GM12878 (cell line): ENCODE measurements around the gene ADAM19. TPM values are rescaled to one million over a fixed set of nuclear protein-coding genes. Genes with fewer than 3 reads are reported as not detected.
A peak's percentile ranks its signal among the peaks of the same experiment; 100 is the strongest.

Experiments
- ATAC-seq: fragments of 200-7000 bp; cut with Tn5 transposase; 3 replicates; pipeline ENCODE4 v1.9.1; 2020; ENCODE audit warnings: mild to moderate bottlenecking, moderate library complexity
- BruUV-seq: library from RNA; stranded (reverse); fragments of 400-500 nt; replicated peaks from 2 replicates; lab custom pipeline; 2021; lab: Mats Ljungman, UMichigan
- CTCF ChIA-PET: fragments of 300-600 bp; sonication (Branson Sonifier 250); formaldehyde crosslinking; extraction: SDS; loops from one replicate; lab custom pipeline; 2021; ENCODE audit warnings: inconsistent platforms; lab: Yijun Ruan, JAX
- POLR2A ChIA-PET: fragments of 350-600 bp; formaldehyde crosslinking; extraction: SDS; loops from one replicate; lab custom pipeline; 2021; ENCODE audit warnings: inconsistent platforms; lab: Charles Lee
- RAD21 ChIA-PET: fragments of 300-600 bp; sonication (Branson Sonifier 250); formaldehyde crosslinking; loops from one replicate; lab custom pipeline; 2023; ENCODE audit warnings: antibody characterized with exemption; ENCODE audit not compliant: unreplicated experiment; lab: Charles Lee
- SMC1A ChIA-PET: fragments of 300-600 bp; sonication (Branson Sonifier 250); formaldehyde crosslinking; loops from one replicate; lab custom pipeline; 2023; ENCODE audit not compliant: unreplicated experiment, uncharacterized antibody; lab: Charles Lee
- DNase-seq: peaks from one replicate; pipeline ENCODE4 v3.0.0-alpha.2; 2011; ENCODE audit warnings: low read depth, low spot score
- FAIRE-seq: peaks from 3 replicates; lab custom pipeline; 2011; peaks lifted over from hg19 to GRCh38; lab: Jason Lieb, UNC
- H2AFZ ChIP-seq: 2 replicates; pipeline ENCODE4 v1.6.0; 2011; ENCODE audit warnings: low read depth, low read length, control low read depth; ENCODE audit not compliant: control insufficient read depth
- H3K27ac ChIP-seq: 2 replicates; pipeline ENCODE4 v1.5.1; 2011; ENCODE audit warnings: control low read depth; ENCODE audit not compliant: control insufficient read depth, insufficient read depth
- H3K27me3 ChIP-seq, 2 experiments: replicated peaks in 1 of 2; 2 replicates each; pipeline versions ENCODE4 v1.6.0 to v1.6.1; 2011; ENCODE audit warnings: low read length in 1 of 2; ENCODE audit not compliant: control insufficient read depth in 2 of 2, insufficient read depth in 2 of 2
- H3K36me3 ChIP-seq, 2 experiments: 2 replicates each; pipeline ENCODE4 v1.5.1; 2011; ENCODE audit warnings: low read length in 1 of 2; ENCODE audit not compliant: control insufficient read depth in 2 of 2, insufficient read depth in 2 of 2
- H3K4me1 ChIP-seq: 2 replicates; pipeline ENCODE4 v1.6.1; 2011; ENCODE audit warnings: mild to moderate bottlenecking, low read length, moderate library complexity, mixed read lengths; ENCODE audit not compliant: control insufficient read depth, insufficient read depth
- H3K4me2 ChIP-seq: 2 replicates; pipeline ENCODE4 v1.6.0; 2011; ENCODE audit warnings: control low read depth; ENCODE audit not compliant: control insufficient read depth, insufficient read depth
- H3K4me3 ChIP-seq: fragments of 200-600 bp; sonication (generic); 2 replicates; pipeline ENCODE4 v1.5.1; 2016
- H3K79me2 ChIP-seq: 2 replicates; pipeline ENCODE4 v1.6.0; 2011; ENCODE audit warnings: low read length; ENCODE audit not compliant: control insufficient read depth, insufficient read depth
- H3K9ac ChIP-seq: 2 replicates; pipeline ENCODE4 v1.8.0; 2011; ENCODE audit warnings: low read length, control low read depth, mixed read lengths; ENCODE audit not compliant: control insufficient read depth, insufficient read depth
- H3K9me3 ChIP-seq: replicated peaks from 3 replicates; pipeline ENCODE4 v1.5.1; 2011; ENCODE audit warnings: mild to moderate bottlenecking, low read length; ENCODE audit not compliant: control insufficient read depth, insufficient read depth
- H4K20me1 ChIP-seq: 2 replicates; pipeline ENCODE4 v1.6.0; 2011; ENCODE audit not compliant: control insufficient read depth, insufficient read depth
- ATF7 ChIP-seq: fragments of 450-650 bp; IDR thresholded peaks from 2 replicates; pipeline ENCODE4 v1.6.1; 2016; ENCODE audit warnings: low read depth, mild to moderate bottlenecking
- CBX3 ChIP-seq: fragments of 200-600 bp; sonication (generic); IDR thresholded peaks from 2 replicates; pipeline ENCODE4 v1.6.1; 2016; ENCODE audit warnings: low read depth, borderline replicate concordance
- HDAC2 ChIP-seq: fragments of 200-600 bp; sonication (generic); IDR thresholded peaks from 2 replicates; pipeline ENCODE4 v1.6.1; 2017
- IKZF2 ChIP-seq, 2 experiments: fragments of 450-650 bp; IDR thresholded peaks; 2 replicates each; pipeline ENCODE4 v1.6.1; 2017; ENCODE audit warnings: mild to moderate bottlenecking in 2 of 2, moderate library complexity in 2 of 2
- MAX ChIP-seq: IDR thresholded peaks from 2 replicates; pipeline ENCODE4 v1.6.1; 2012; ENCODE audit warnings: low read depth, low read length, improper control_type of control experiment
- MLLT1 ChIP-seq: fragments of 450-650 bp; IDR thresholded peaks from 2 replicates; pipeline ENCODE4 v1.6.1; 2016; ENCODE audit warnings: mild to moderate bottlenecking
- NBN ChIP-seq: fragments of 450-650 bp; IDR thresholded peaks from 2 replicates; pipeline ENCODE4 v1.6.1; 2016
- NR2F1 ChIP-seq: fragments of 450-650 bp; conservative IDR thresholded peaks from 2 replicates; pipeline ENCODE4 v1.6.1; 2017; ENCODE audit warnings: mild to moderate bottlenecking
- PAX8 ChIP-seq: fragments of 450-650 bp; IDR thresholded peaks from 2 replicates; pipeline ENCODE4 v1.6.1; 2017; ENCODE audit warnings: mild to moderate bottlenecking, moderate library complexity
- RCOR1 ChIP-seq: conservative IDR thresholded peaks from 2 replicates; pipeline ENCODE4 v1.6.1; 2012; ENCODE audit warnings: low read depth, low read length, improper control_type of control experiment
- SMC3 ChIP-seq: IDR thresholded peaks from 2 replicates; pipeline ENCODE4 v1.6.1; 2011; ENCODE audit warnings: low read length, improper control_type of control experiment, borderline replicate concordance
- ZNF384 ChIP-seq: IDR thresholded peaks from 2 replicates; pipeline ENCODE4 v1.6.1; 2012; ENCODE audit warnings: low read depth, mild to moderate bottlenecking, low read length, improper control_type of control experiment, borderline replicate concordance
- WGBS: methylation state at CpG from one replicate; pipeline ENCODE4 v1.1.6; 2016; ENCODE audit warnings: low lambda C conversion rate; ENCODE audit not compliant: insufficient replicate concordance, insufficient coverage; ENCODE audit errors: missing lambda C conversion rate; 5-methylcytosine and 5-hydroxymethylcytosine counted together
- in situ Hi-C: fragments of 300-500 bp; cut with MboI; formaldehyde crosslinking; loops from 9 replicates; pipeline ENCODE4 v1.14.3; 2018; ENCODE audit warnings: mixed read lengths
- intact Hi-C: fragments of 100-400 bp; cut with micrococcal nuclease; formaldehyde crosslinking; loops from one replicate; pipeline ENCODE4 v1.14.2; 2022; ENCODE audit not compliant: unreplicated experiment
- polyA plus RNA-seq, 11 experiments: library from polyadenylated mRNA; depleted of rRNA in 4 of 11; unstranded in 6 of 11; stranded (reverse) in 5 of 11; fragments of >200 nt; fragmentation: Nextera tagmentation in 4 of 11; fragmentation: Illumina TruSeq in 1 of 11; extraction: Ambion mirVana in 4 of 11; extraction: Trizol in 1 of 11; gene quantifications; 1 replicate in 1 of 11; 2 replicates in 10 of 11; pipeline versions ENCODE4 v1.2.1 to v1.2.3, GENCODE V29; 2011 to 2016; ENCODE audit warnings: inconsistent platforms in 2 of 11, missing spikeins in 2 of 11, low read depth in 1 of 11
- total RNA-seq, 4 experiments: library from RNA; depleted of rRNA in 3 of 4; stranded (reverse); fragments of >200 nt in 3 of 4; fragmentation: Illumina TruSeq in 1 of 4; extraction: Trizol in 1 of 4; gene quantifications; 2 replicates each; pipeline versions ENCODE4 v1.2.1 to v1.2.3, GENCODE V29; 2013 to 2021
- TF ChIP-seq, protein P1 (sequence below): fragments of 450-650 bp; formaldehyde crosslinking; IDR thresholded peaks from 2 replicates; pipeline ENCODE4 v1.4.0; 2020; ENCODE audit warnings: mild to moderate bottlenecking, moderate library complexity
- TF ChIP-seq, protein P2 (sequence below): fragments of 450-650 bp; IDR thresholded peaks from 2 replicates; pipeline ENCODE4 v1.6.1; 2017; ENCODE audit warnings: mild to moderate bottlenecking, moderate library complexity

The ADAM19 gene
- total and polyA plus RNA-seq, 10 of the 15 experiments (the other 5 are each of a cell fraction or from before 2014, with no cell fraction given), result 16.0 to 92.8 (median 44.7) TPM

- intact Hi-C loops (loop anchor here (5.0 kb wide), 1 partner anchor 41 kb away; no protein-coding TSS in a partner anchor), in situ Hi-C loops (no loop called here)
- SMC1A ChIA-PET, result interaction anchor here (0.6 to 11.6 kb wide), 11 partner anchors 10 to 685 kb away, joined by 3 to 142 read pairs (median 5); no protein-coding TSS in a partner anchor
- Histone ChIP-seq H3K4me2 (peak overlapping the region; percentile 11; the same call in 1 of the 2 replicates), H3K9ac (no peak overlapping the region), H3K79me2 (no peaks in the 10 kb centered on the region), H3K27ac (no peak overlapping the region; the same call in 1 of the 2 replicates), H3K4me3 (no peak overlapping the region), H2AFZ (no peak overlapping the region), H3K4me1 (peaks cover 20% of the 10 kb centered on the region), H3K27me3 (no peaks in the 10 kb centered on the region), H4K20me1 (no peaks in the 10 kb centered on the region), H3K36me3 (no peaks in the 10 kb centered on the region), H3K9me3 (no peaks in the 10 kb centered on the region; the same call in 2 of the 3 replicates)
- BruUV-seq, result no TSS peak
- no peak for DNase-seq
- 75% methylated on average over 11 of the region's 11 CpGs for WGBS
- FAIRE-seq, result no peak
- RAD21 ChIA-PET, result interaction anchor here (1.3 to 7.2 kb wide), 3 partner anchors 10 to 30 kb away, joined by 3 to 90 read pairs (median 4); no protein-coding TSS in a partner anchor
- ATAC-seq, result no peak
- CTCF ChIA-PET, result interaction anchor here (0.5 to 1.5 kb wide), 5 partner anchors 10 to 173 kb away, joined by 3 to 4 read pairs (median 4); no protein-coding TSS in a partner anchor
- POLR2A ChIA-PET, result interaction anchor here (0.5 to 3.3 kb wide), 4 partner anchors 9 to 68 kb away, joined by 3 to 19 read pairs (median 3); no protein-coding TSS in a partner anchor
- TF ChIP-seq, protein P1, sequence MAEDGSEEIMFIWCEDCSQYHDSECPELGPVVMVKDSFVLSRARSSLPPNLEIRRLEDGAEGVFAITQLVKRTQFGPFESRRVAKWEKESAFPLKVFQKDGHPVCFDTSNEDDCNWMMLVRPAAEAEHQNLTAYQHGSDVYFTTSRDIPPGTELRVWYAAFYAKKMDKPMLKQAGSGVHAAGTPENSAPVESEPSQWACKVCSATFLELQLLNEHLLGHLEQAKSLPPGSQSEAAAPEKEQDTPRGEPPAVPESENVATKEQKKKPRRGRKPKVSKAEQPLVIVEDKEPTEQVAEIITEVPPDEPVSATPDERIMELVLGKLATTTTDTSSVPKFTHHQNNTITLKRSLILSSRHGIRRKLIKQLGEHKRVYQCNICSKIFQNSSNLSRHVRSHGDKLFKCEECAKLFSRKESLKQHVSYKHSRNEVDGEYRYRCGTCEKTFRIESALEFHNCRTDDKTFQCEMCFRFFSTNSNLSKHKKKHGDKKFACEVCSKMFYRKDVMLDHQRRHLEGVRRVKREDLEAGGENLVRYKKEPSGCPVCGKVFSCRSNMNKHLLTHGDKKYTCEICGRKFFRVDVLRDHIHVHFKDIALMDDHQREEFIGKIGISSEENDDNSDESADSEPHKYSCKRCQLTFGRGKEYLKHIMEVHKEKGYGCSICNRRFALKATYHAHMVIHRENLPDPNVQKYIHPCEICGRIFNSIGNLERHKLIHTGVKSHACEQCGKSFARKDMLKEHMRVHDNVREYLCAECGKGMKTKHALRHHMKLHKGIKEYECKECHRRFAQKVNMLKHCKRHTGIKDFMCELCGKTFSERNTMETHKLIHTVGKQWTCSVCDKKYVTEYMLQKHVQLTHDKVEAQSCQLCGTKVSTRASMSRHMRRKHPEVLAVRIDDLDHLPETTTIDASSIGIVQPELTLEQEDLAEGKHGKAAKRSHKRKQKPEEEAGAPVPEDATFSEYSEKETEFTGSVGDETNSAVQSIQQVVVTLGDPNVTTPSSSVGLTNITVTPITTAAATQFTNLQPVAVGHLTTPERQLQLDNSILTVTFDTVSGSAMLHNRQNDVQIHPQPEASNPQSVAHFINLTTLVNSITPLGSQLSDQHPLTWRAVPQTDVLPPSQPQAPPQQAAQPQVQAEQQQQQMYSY (CRISPR knock-in tag), result no peak
- no peak for TF ChIP-seq SMC3
- TF ChIP-seq RCOR1, result no peak
- no peak for TF ChIP-seq MAX
- TF ChIP-seq ZNF384, result no peak
- TF ChIP-seq HDAC2, result no peak
- TF ChIP-seq CBX3, result no peak
- TF ChIP-seq, protein P2, sequence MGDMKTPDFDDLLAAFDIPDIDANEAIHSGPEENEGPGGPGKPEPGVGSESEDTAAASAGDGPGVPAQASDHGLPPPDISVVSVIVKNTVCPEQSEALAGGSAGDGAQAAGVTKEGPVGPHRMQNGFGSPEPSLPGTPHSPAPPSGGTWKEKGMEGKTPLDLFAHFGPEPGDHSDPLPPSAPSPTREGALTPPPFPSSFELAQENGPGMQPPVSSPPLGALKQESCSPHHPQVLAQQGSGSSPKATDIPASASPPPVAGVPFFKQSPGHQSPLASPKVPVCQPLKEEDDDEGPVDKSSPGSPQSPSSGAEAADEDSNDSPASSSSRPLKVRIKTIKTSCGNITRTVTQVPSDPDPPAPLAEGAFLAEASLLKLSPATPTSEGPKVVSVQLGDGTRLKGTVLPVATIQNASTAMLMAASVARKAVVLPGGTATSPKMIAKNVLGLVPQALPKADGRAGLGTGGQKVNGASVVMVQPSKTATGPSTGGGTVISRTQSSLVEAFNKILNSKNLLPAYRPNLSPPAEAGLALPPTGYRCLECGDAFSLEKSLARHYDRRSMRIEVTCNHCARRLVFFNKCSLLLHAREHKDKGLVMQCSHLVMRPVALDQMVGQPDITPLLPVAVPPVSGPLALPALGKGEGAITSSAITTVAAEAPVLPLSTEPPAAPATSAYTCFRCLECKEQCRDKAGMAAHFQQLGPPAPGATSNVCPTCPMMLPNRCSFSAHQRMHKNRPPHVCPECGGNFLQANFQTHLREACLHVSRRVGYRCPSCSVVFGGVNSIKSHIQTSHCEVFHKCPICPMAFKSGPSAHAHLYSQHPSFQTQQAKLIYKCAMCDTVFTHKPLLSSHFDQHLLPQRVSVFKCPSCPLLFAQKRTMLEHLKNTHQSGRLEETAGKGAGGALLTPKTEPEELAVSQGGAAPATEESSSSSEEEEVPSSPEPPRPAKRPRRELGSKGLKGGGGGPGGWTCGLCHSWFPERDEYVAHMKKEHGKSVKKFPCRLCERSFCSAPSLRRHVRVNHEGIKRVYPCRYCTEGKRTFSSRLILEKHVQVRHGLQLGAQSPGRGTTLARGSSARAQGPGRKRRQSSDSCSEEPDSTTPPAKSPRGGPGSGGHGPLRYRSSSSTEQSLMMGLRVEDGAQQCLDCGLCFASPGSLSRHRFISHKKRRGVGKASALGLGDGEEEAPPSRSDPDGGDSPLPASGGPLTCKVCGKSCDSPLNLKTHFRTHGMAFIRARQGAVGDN, result no peak
- TF ChIP-seq NR2F1, result no peak
- TF ChIP-seq PAX8, result no peak
- no peak for TF ChIP-seq NBN
- no peak for TF ChIP-seq IKZF2 (IDR thresholded peaks at IDR 0.05)
- no peak for TF ChIP-seq MLLT1
- no peak for TF ChIP-seq ATF7
These were observed 38.0 kb upstream of the ADAM19 start for GRCh38 chr5:157613385-157614245.
